CD4-positive, alpha-beta T cell (primary cell): ENCODE data around the gene PCARE. TPM values are rescaled to one million over a fixed set of nuclear protein-coding genes. Genes with fewer than 3 reads are reported as not detected.

ENCODE experiments used
- ATAC-seq: fragments of 200-7000 bp; cut with Tn5 transposase; one replicate; pipeline ENCODE4 v1.10.0; 2022; ENCODE audit warnings: mild to moderate bottlenecking; ENCODE audit not compliant: poor library complexity
- CTCF ChIA-PET: fragments of 350-600 bp; sonication (Branson Sonifier 250); formaldehyde crosslinking; loops from one replicate; lab custom pipeline; 2021; ENCODE audit warnings: antibody characterized with exemption, inconsistent platforms; lab: Charles Lee
- POLR2A ChIA-PET: fragments of 350-600 bp; sonication (Branson Sonifier 250); formaldehyde crosslinking; loops from one replicate; lab custom pipeline; 2021; ENCODE audit warnings: antibody characterized with exemption, inconsistent platforms; lab: Charles Lee
- DNase-seq, 14 experiments: peaks; one replicate each; pipeline ENCODE4 v3.0.0-alpha.2; 2013 to 2020; ENCODE audit warnings: mixed read lengths in 2 of 14
- H3K27ac ChIP-seq, 2 donors: one replicate each; pipeline versions ENCODE4 v1.5.1 to v1.7.0; 2013; ENCODE audit warnings: low read length in 2 of 2, low read depth in 1 of 2, mild to moderate bottlenecking in 1 of 2
- H3K27me3 ChIP-seq, 2 experiments: 1 replicate in 1 of 2; 2 replicates in 1 of 2; pipeline versions ENCODE4 v1.6.1 to v1.7.0; 2013; ENCODE audit warnings: low read length in 2 of 2, control low read depth in 1 of 2, mild to moderate bottlenecking in 1 of 2, moderate library complexity in 1 of 2; ENCODE audit not compliant: insufficient read depth in 2 of 2, control insufficient read depth in 1 of 2
- H3K36me3 ChIP-seq: one replicate; pipeline ENCODE4 v1.6.1; 2013; ENCODE audit warnings: low read length, control low read depth; ENCODE audit not compliant: insufficient read depth
- H3K4me1 ChIP-seq: one replicate; pipeline ENCODE4 v1.6.1; 2013; ENCODE audit warnings: low read length, control low read depth; ENCODE audit not compliant: insufficient read depth
- H3K4me3 ChIP-seq: one replicate; pipeline ENCODE4 v1.5.1; 2013; ENCODE audit warnings: mild to moderate bottlenecking, low read length, moderate library complexity
- H3K9me3 ChIP-seq, 2 experiments: 1 replicate in 1 of 2; 2 replicates in 1 of 2; pipeline versions ENCODE4 v1.6.1 to v1.7.0; 2013; ENCODE audit warnings: low read length in 2 of 2, mild to moderate bottlenecking in 2 of 2, control low read depth in 1 of 2, moderate library complexity in 1 of 2; ENCODE audit not compliant: control insufficient read depth in 1 of 2, insufficient read depth in 1 of 2
- H3K27ac Mint-ChIP-seq: one replicate; pipeline ENCODE4 v1.8.0; 2020; ENCODE audit warnings: mixed read lengths
- H3K27me3 Mint-ChIP-seq: one replicate; pipeline ENCODE4 v1.8.0; 2021; ENCODE audit warnings: mixed read lengths
- H3K36me3 Mint-ChIP-seq: one replicate; pipeline ENCODE4 v1.8.0; 2021; ENCODE audit warnings: low read depth, mixed read lengths
- H3K4me1 Mint-ChIP-seq: one replicate; pipeline ENCODE4 v1.8.0; 2021; ENCODE audit warnings: low read depth, mixed read lengths
- H3K4me3 Mint-ChIP-seq: one replicate; pipeline ENCODE4 v1.8.0; 2020; ENCODE audit warnings: mild to moderate bottlenecking, mixed read lengths
- H3K9me3 Mint-ChIP-seq: one replicate; pipeline ENCODE4 v1.8.0; 2020; ENCODE audit warnings: mixed read lengths
- CTCF ChIP-seq: fragments of 200-600 bp; IDR thresholded peaks from one replicate; pipeline ENCODE4 v1.8.0; 2022; ENCODE audit warnings: antibody characterized with exemption, mild to moderate bottlenecking
- intact Hi-C, 2 experiments: fragments of 100-400 bp; cut with DNase I in 1 of 2; cut with micrococcal nuclease in 1 of 2; formaldehyde crosslinking; loops; one replicate each; pipeline versions ENCODE4 v1.15.1 to v1.9.0; 2023 to 2025; cut with DNase I, micrococcal nuclease
- total RNA-seq, 174 experiments: library from RNA in 2 of 174; stranded (reverse) in 2 of 174; gene quantifications; one replicate each; pipeline ENCODE4 v1.2.3 and lab custom pipeline; 2021 to 2026

The PCARE gene
- total RNA-seq, 2 experiments from 2014 or later = not detected

- H3K4me3 ChIP-seq = no peak overlapping the region
- no peaks in the 10 kb centered on the region for H3K36me3 Mint-ChIP-seq
- no peaks in the 10 kb centered on the region for H3K27me3 Mint-ChIP-seq
- no peaks in the 10 kb centered on the region for H3K4me1 ChIP-seq
- CTCF ChIA-PET = no interaction called here
- ATAC-seq (no peak), DNase-seq (no peak)
- H3K9me3 Mint-ChIP-seq = no peaks in the 10 kb centered on the region
- intact Hi-C loops = no loop called here
- H3K4me1 Mint-ChIP-seq = no peaks in the 10 kb centered on the region
- TF ChIP-seq CTCF = no peak
- H3K9me3 ChIP-seq = no peaks in the 10 kb centered on the region
- no peak overlapping the region for H3K27ac ChIP-seq
- no peaks in the 10 kb centered on the region for H3K27me3 ChIP-seq
- no peak overlapping the region for H3K4me3 Mint-ChIP-seq
- POLR2A ChIA-PET = no interaction called here
- H3K36me3 ChIP-seq = no peaks in the 10 kb centered on the region
- H3K27ac Mint-ChIP-seq = no peak overlapping the region
Measured at GRCh38 chr2:29070526-29070925, 3.8 kb downstream of the PCARE start.

GRCh38 chr2:29068513-29068912 lies 5.8 kb downstream of the PCARE start:
- intact Hi-C loops = no loop called here
- Mint-ChIP-seq H3K9me3 (no peaks in the 10 kb centered on the region), H3K27ac (no peak overlapping the region), H3K36me3 (no peaks in the 10 kb centered on the region), H3K27me3 (no peaks in the 10 kb centered on the region), H3K4me1 (no peaks in the 10 kb centered on the region), H3K4me3 (no peak overlapping the region)
- no peak overlapping the region for H3K4me3 ChIP-seq
- DNase-seq = no peak
- no peaks in the 10 kb centered on the region for H3K4me1 ChIP-seq
- TF ChIP-seq CTCF = no peak
- ATAC-seq = no peak
- no peaks in the 10 kb centered on the region for H3K27me3 ChIP-seq
- H3K27ac ChIP-seq = no peak overlapping the region
- ChIA-PET CTCF (no interaction called here), POLR2A (no interaction called here)
- H3K36me3 ChIP-seq = no peaks in the 10 kb centered on the region
- no peaks in the 10 kb centered on the region for H3K9me3 ChIP-seq

- Histone ChIP-seq H3K4me1 (no peaks in the 10 kb centered on the region), H3K27me3 (no peaks in the 10 kb centered on the region), H3K9me3 (no peaks in the 10 kb centered on the region), H3K27ac (no peak overlapping the region), H3K4me3 (no peak overlapping the region), H3K36me3 (no peaks in the 10 kb centered on the region)
- no peak overlapping the region for H3K27ac Mint-ChIP-seq
- no peaks in the 10 kb centered on the region for H3K27me3 Mint-ChIP-seq
- H3K36me3 Mint-ChIP-seq = no peaks in the 10 kb centered on the region
- no peaks in the 10 kb centered on the region for H3K4me1 Mint-ChIP-seq
- no peak for TF ChIP-seq CTCF
- H3K4me3 Mint-ChIP-seq = no peak overlapping the region
- POLR2A ChIA-PET = no interaction called here
- CTCF ChIA-PET = interaction anchor here (0.6 kb wide), 1 partner anchor 32 kb away, joined by 4 read pairs; no protein-coding TSS in a partner anchor
- intact Hi-C loops = no loop called here
- ATAC-seq (no peak), DNase-seq (no peak)
- no peaks in the 10 kb centered on the region for H3K9me3 Mint-ChIP-seq
Measured at GRCh38 chr2:29066997-29067605, 7.2 kb downstream of the PCARE start.
